Stimulated activated CD4-positive, alpha-beta T cell treated with anti-CD3 and anti-CD28 coated beads, Interleukin-2, amount 100 ng/mL, for 48 hours (primary cell): Measurements from ENCODE around the gene PEX16.

Source experiments
- DNase-seq, 2 donors: peaks; one replicate each; pipeline ENCODE4 v3.0.0-alpha.2; 2020

Gene PEX16

GRCh38 chr11:45930951-45931570, 13.4 kb upstream of the PEX16 start:
- no peak for DNase-seq

DNA sequence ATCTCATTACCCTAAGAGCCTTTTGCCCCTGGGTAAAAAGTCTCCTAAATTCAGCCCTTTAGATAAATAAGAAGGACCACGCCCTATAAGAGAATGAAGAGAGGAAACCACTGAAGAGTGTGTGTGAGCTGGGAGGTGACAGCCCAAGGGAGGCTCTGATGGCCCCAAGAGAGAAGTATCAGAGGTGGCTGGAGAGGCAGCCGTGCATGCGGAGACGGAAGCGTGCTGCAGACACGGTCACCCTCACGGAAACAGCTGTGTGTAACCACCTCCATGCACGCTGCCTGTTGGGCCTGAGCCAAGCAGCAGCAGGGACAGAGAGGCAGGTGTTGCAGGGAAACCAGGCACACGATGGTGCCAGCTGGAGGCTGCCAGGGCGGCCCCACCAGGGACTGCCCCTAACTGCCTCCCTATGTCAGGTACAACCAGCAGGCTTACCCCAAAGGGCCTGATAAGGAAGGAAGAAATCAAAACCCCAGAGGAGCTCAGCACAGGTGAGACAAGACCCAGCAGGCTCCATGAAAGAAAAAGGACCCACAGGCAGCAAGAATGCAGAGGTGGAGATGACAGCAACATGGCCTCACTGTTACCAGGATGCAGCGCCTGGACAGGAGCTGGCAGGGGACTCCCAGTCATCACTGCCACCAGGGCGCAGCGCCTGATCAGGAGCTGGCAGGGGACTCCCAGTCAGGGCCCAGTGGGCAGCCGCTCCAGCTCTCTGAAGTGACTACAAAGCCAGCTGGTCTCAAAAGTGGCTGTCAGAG, 12.5 kb upstream of the PEX16 start:
- DNase-seq: no peak

- DNase-seq: no peak
Observed at GRCh38 chr11:45929486-45930030, 11.9 kb upstream of the PEX16 start.

- DNase-seq: no peak
Observed at GRCh38 chr11:45928535-45929215, 11.0 kb upstream of the PEX16 start.

- no peak for DNase-seq
Observed at GRCh38 chr11:45927684-45928413, 10.2 kb upstream of the PEX16 start.

- no peak for DNase-seq
Observed at GRCh38 chr11:45927332-45927683, 9.6 kb upstream of the PEX16 start.

DNA sequence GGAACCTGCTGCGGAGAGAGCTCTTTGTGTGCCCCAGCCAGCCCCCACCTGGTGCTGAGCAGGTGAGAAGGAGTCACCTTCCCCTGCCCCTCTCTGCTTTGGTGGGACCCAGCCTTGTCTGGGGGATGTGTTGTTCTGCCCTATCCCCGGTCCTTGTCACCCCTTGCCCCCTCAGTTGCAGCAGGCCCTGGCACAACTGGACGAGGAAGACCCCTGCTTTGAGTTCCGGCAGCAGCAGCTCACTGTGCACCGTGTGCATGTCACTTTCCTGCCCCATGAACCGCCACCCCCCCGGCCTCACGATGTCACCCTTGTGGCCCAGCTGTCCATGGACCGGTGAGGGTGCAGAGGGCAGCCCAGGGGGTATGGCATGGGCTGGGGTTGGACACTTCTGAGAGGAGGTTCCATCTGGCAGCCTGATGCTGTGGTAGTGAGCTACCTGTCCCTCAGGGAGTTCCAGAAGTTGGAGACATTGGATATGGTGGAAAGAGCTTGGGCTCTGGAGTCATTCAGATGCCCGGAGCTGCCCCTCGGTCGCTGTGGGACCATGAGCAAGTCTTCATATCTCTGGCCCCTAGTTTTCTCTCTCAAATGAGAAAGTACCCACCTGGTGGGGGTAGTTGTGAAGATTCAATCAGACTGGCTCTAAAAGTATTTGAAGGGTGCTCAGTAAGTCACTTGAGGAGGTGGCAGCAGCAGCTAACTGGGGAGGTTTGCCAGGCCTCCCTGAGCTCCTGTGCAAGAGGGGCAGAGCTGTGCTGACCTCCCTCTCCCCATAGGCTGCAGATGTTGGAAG, 9.1 kb upstream of the PEX16 start:
- no peak for DNase-seq

DNA sequence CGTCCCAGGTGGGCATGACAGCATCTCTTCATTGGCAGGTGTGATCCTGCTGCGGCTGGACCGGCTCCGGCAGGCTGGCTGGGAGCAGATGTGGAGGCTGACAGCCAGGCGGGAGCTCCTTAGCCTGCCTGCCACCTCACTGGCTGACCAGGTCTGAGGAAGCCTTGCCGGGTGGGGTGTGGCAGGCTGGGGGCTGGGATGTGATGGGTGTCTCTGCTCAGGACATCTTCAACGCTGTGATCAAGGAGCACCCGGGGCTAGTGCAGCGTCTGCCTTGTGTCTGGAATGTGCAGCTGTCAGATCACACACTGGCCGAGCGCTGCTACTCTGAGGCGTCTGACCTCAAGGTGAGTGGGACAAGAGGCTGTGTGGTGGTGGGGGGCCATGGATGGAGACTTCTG, 8.3 kb upstream of the PEX16 start:
- no peak for DNase-seq

DNA sequence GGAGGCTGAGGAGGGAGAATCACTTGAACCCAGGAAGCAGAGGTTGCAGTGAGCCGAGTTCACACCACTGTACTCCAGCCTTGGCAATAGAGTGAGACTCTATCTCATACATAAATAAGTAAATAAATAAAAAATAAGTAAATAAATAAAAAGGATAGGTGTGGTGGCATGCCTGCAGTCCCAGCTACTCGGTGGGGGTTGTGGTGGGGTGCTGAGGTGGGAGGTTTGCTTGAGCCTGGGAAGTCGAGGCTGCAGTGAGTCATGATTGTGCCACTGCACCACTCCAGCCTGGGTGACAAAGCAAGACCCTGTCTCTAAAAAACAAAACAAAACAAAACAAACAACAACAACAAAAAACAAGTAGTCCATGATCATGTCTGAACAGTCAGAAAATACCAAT, 7.9 kb upstream of the PEX16 start:
- no peak for DNase-seq

GRCh38 chr11:45924927-45925326, 7.2 kb upstream of the PEX16 start:
- DNase-seq: no peak

- no peak for DNase-seq
Observed at GRCh38 chr11:45924036-45924915, 6.6 kb upstream of the PEX16 start.

- DNase-seq: no peak
Observed at GRCh38 chr11:45922425-45923082, 4.9 kb upstream of the PEX16 start, which contains the start of gene LARGE2. Gene LARGE2 (plus strand): TSS chr11:45922656. CDS start chr11:45922883, 227 bp downstream.

DNA sequence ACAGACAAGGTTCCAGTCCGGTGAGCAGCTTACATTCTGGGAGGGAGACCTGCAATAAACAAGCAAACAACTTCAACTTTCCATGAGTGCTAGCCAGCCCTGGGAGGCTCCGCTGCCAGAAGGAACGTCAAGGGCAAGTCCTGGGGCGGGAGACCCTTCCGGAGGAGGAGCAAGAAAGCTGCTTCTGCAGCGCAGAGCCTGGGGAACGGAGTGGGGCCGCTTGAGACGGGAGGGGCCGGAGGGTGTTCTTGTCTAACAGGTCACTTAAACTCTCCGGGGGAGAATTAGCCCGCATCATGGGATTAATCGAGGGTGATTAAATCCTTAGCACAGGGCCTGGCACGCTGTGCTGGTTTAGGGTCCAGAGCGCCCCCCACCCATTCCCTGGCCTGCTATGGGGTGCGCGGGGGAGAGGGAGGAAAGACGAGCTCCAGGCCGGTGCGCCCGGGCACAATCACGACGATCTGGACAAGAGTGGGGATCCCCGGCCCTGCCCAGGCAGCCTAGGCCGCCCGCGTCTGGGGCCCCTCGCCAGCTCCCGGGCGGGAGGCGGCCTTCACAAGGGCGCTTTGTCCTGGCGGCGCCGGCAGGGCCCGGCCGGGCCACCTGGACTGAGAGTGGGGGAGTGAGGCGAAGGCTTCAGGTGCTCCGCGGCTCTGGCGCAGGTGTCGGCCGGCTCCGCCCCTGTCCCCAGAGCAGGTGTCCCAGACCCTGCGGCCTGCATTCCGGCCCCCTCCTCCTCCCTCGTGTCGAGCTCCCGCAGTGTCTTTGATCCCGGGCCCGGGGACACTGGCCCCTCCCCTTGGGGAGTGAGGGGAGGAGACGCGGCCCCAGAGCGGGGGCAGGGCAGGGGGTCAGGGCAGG, 4.1 kb upstream of the PEX16 start:
- no peak for DNase-seq

DNA sequence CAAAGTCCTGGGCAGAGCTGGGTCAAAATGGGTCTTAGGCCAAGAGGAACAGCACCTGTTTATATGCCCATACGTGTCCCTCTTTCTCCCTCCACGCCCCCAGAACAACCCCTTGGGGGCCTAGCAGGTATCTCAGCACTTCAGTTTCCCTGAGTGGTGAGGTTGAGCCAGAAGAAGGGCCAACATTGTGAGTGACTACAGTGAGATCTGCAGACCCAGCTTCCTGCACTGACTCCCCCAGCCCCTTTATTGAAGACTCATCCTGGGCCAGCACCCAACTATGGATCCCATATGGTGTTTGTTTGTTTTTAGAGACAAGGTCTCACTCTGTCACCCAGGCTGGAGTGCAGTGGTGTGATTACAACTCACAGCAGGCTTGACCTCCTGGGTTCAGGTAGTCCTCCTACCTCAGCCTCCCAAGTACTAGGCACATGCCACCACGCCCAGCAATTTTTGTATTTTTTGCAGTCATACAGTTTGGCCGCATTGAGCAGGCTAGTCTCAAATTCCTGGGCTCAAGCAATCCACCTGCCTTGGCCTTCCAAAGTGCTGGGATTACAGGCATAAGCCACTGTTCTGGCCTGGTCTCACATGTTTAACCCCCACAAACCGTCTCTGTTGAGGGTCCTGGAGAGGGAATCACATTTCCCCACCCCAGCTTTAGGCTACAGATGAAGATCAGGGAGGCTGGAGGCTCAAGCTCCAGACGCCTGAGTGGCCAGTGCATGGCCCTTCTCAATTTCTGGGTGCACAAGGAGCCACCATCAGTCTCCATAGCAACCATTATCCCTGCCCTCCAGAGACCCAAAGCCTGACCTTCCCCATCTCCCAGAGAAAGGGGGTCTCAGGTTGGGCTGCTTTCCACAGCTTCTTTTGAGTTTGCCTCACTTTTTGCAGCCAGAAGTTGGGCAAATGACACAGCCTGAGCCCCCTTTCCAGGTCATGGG, 3.1 kb upstream of the PEX16 start:
- no peak for DNase-seq

DNA sequence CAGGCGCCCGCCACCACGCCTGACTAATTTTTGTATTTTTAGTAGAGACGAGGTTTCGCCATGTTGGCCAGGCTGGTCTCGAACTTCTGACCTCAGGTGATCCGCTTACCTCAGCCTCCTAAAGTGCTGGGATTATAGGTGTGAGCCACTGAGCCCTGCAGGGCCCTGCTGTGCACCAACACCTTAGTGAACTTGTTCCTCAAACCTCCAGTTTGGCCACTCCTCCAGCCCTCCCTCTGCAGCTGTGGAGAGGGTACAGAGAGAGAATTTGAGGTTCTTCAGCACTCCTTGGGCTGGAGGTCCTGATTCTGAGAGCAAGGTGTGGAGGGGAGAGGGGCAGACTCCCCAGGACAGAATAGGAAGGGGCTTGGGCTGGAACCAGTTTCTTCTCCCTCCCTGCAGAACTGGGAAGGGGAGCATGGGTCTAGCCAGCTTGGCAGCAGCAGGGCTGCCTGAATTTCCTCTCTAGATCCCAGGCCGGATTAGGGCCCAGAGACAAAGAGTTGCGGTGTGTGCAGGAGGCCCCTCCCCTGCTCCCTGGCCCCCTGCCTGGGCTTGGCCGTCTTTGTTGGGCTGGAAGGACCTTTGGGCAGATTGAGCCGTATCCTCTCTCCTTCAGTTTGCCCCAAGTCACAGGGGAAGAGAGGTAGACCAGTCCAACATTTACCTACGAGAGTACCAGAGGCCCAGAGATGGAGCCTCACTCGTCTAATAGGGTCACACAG, 2.3 kb upstream of the PEX16 start:
- no peak for DNase-seq

DNA sequence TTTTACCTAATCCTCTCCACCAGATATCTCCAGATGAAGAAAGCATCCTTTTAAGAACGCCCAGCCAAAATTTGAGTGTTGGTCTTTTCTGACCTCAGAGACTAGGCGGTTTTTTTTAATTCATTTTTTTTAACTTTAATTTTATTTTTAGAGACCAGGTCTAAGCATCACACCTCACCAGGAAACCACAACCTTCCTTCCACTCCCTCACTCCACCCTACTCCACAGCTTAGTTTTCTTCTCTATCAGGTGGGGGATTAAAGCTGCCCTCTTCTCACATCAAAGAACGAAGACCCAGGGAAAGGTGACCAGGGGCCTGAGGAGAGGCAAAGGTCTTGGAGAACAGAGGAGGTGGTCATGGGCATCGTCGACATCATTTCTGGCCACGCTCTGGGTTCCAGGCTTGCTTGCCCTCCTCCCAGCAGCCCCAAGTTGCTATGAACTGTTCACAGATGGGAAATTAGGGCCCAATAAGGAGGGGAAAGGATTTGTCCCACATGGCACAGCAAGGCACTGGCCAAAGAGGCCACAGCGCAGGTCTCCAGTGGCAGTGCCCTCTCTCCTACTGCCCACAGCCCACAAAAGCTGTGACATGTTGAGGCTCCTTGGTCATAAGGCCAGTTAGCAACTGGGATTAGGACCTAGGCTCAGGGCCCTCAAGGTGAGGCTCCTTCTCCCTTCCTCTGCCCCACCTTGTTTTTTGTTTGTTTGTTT, 1.4 kb upstream of the PEX16 start:
- no peak for DNase-seq

- DNase-seq: peak; percentile 61 to 65
Observed at GRCh38 chr11:45918331-45918941, 759 bp upstream of the PEX16 start.
